CD4-positive, alpha-beta T cell (primary cell): ENCODE data around the gene IL9R. TPM values are rescaled to one million over a fixed set of nuclear protein-coding genes. Genes with fewer than 3 reads are reported as not detected.
A peak's percentile ranks its signal among the peaks of the same experiment; 100 is the strongest.

Source experiments
- ATAC-seq: fragments of 200-7000 bp; cut with Tn5 transposase; one replicate; pipeline ENCODE4 v1.10.0; 2022; ENCODE audit warnings: mild to moderate bottlenecking; ENCODE audit not compliant: poor library complexity
- CTCF ChIA-PET: fragments of 350-600 bp; sonication (Branson Sonifier 250); formaldehyde crosslinking; loops from one replicate; lab custom pipeline; 2021; ENCODE audit warnings: antibody characterized with exemption, inconsistent platforms; lab: Charles Lee
- POLR2A ChIA-PET: fragments of 350-600 bp; sonication (Branson Sonifier 250); formaldehyde crosslinking; loops from one replicate; lab custom pipeline; 2021; ENCODE audit warnings: antibody characterized with exemption, inconsistent platforms; lab: Charles Lee
- DNase-seq, 14 experiments: peaks; one replicate each; pipeline ENCODE4 v3.0.0-alpha.2; 2013 to 2020; ENCODE audit warnings: mixed read lengths in 2 of 14
- H3K27ac ChIP-seq, 2 donors: one replicate each; pipeline versions ENCODE4 v1.5.1 to v1.7.0; 2013; ENCODE audit warnings: low read length in 2 of 2, low read depth in 1 of 2, mild to moderate bottlenecking in 1 of 2
- H3K27me3 ChIP-seq, 2 experiments: 1 replicate in 1 of 2; 2 replicates in 1 of 2; pipeline versions ENCODE4 v1.6.1 to v1.7.0; 2013; ENCODE audit warnings: low read length in 2 of 2, control low read depth in 1 of 2, mild to moderate bottlenecking in 1 of 2, moderate library complexity in 1 of 2; ENCODE audit not compliant: insufficient read depth in 2 of 2, control insufficient read depth in 1 of 2
- H3K36me3 ChIP-seq: one replicate; pipeline ENCODE4 v1.6.1; 2013; ENCODE audit warnings: low read length, control low read depth; ENCODE audit not compliant: insufficient read depth
- H3K4me1 ChIP-seq: one replicate; pipeline ENCODE4 v1.6.1; 2013; ENCODE audit warnings: low read length, control low read depth; ENCODE audit not compliant: insufficient read depth
- H3K4me3 ChIP-seq: one replicate; pipeline ENCODE4 v1.5.1; 2013; ENCODE audit warnings: mild to moderate bottlenecking, low read length, moderate library complexity
- H3K9me3 ChIP-seq, 2 experiments: 1 replicate in 1 of 2; 2 replicates in 1 of 2; pipeline versions ENCODE4 v1.6.1 to v1.7.0; 2013; ENCODE audit warnings: low read length in 2 of 2, mild to moderate bottlenecking in 2 of 2, control low read depth in 1 of 2, moderate library complexity in 1 of 2; ENCODE audit not compliant: control insufficient read depth in 1 of 2, insufficient read depth in 1 of 2
- H3K27ac Mint-ChIP-seq: one replicate; pipeline ENCODE4 v1.8.0; 2020; ENCODE audit warnings: mixed read lengths
- H3K27me3 Mint-ChIP-seq: one replicate; pipeline ENCODE4 v1.8.0; 2021; ENCODE audit warnings: mixed read lengths
- H3K36me3 Mint-ChIP-seq: one replicate; pipeline ENCODE4 v1.8.0; 2021; ENCODE audit warnings: low read depth, mixed read lengths
- H3K4me1 Mint-ChIP-seq: one replicate; pipeline ENCODE4 v1.8.0; 2021; ENCODE audit warnings: low read depth, mixed read lengths
- H3K4me3 Mint-ChIP-seq: one replicate; pipeline ENCODE4 v1.8.0; 2020; ENCODE audit warnings: mild to moderate bottlenecking, mixed read lengths
- H3K9me3 Mint-ChIP-seq: one replicate; pipeline ENCODE4 v1.8.0; 2020; ENCODE audit warnings: mixed read lengths
- intact Hi-C, 2 experiments: fragments of 100-400 bp; cut with DNase I in 1 of 2; cut with micrococcal nuclease in 1 of 2; formaldehyde crosslinking; loops; one replicate each; pipeline versions ENCODE4 v1.15.1 to v1.9.0; 2023 to 2025; cut with DNase I, micrococcal nuclease
- total RNA-seq, 174 experiments: library from RNA in 2 of 174; stranded (reverse) in 2 of 174; gene quantifications; one replicate each; pipeline ENCODE4 v1.2.3 and lab custom pipeline; 2021 to 2026
- TF ChIP-seq, protein P1 (sequence below): fragments of 200-600 bp; IDR thresholded peaks from one replicate; pipeline ENCODE4 v1.8.0; 2022; ENCODE audit warnings: antibody characterized with exemption, mild to moderate bottlenecking

IL9R gene
- total RNA-seq, 2 experiments from 2014 or later: 0.69 to 1.1 TPM

DNA sequence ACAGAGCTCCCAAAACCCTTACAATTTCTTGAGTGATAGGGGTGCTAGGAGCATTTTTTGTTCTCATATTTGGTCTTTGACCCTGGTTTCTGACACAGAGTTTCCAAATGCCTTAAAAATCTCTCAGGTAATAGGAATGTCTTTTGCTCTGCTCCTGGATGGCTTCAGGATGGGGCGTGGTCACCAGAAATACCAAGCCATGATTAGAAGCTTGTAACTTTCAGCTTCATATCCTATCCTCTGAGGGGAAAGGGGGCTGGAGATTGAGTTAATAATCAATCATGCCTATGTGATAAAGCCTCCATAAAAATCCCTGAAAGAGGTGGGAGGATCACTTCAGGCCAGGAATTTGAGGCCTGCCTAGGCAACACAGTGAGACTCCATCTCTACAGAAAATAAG, 34.6 kb upstream of the IL9R start:
- peaks cover 18% of the 10 kb centered on the region for H3K27me3 Mint-ChIP-seq
- no peak overlapping the region for H3K4me3 ChIP-seq
- no peaks in the 10 kb centered on the region for H3K4me1 ChIP-seq
- H3K27ac ChIP-seq: no peak overlapping the region
- no peaks in the 10 kb centered on the region for H3K9me3 ChIP-seq
- no peaks in the 10 kb centered on the region for H3K27me3 ChIP-seq
- no peaks in the 10 kb centered on the region for H3K36me3 ChIP-seq
- ChIA-PET POLR2A (no interaction called here), CTCF (no interaction called here)
- DNase-seq: no peak
- no peak for ATAC-seq
- no peak overlapping the region for H3K27ac Mint-ChIP-seq
- intact Hi-C loops: no loop called here
- H3K4me1 Mint-ChIP-seq: no peaks in the 10 kb centered on the region
- no peak overlapping the region for H3K4me3 Mint-ChIP-seq
- peaks cover 9% of the 10 kb centered on the region for H3K9me3 Mint-ChIP-seq
- TF ChIP-seq, protein P1, sequence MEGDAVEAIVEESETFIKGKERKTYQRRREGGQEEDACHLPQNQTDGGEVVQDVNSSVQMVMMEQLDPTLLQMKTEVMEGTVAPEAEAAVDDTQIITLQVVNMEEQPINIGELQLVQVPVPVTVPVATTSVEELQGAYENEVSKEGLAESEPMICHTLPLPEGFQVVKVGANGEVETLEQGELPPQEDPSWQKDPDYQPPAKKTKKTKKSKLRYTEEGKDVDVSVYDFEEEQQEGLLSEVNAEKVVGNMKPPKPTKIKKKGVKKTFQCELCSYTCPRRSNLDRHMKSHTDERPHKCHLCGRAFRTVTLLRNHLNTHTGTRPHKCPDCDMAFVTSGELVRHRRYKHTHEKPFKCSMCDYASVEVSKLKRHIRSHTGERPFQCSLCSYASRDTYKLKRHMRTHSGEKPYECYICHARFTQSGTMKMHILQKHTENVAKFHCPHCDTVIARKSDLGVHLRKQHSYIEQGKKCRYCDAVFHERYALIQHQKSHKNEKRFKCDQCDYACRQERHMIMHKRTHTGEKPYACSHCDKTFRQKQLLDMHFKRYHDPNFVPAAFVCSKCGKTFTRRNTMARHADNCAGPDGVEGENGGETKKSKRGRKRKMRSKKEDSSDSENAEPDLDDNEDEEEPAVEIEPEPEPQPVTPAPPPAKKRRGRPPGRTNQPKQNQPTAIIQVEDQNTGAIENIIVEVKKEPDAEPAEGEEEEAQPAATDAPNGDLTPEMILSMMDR: no peak
- H3K36me3 Mint-ChIP-seq: no peaks in the 10 kb centered on the region

DNA sequence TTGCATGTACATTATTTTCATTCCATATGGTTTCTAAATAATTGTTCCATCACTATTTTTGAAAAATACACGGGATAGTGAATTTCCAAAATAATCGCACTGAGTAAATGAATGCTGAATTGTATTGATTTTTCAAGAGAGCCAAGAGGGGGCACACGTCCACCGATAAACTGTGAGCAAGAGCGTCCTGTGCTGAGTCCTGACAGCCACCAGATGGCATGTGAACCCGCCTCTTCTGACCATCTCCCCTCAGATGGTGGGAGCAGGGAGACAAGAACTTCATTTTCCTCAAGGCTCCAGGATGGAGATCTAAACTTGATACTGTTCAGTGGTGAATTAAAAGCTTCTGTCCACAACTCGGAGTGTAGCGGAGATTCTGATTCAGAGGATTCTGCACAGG, 30.6 kb upstream of the IL9R start:
- H3K4me1 Mint-ChIP-seq: no peaks in the 10 kb centered on the region
- Histone ChIP-seq H3K4me1 (no peaks in the 10 kb centered on the region), H3K4me3 (no peak overlapping the region), H3K27ac (no peak overlapping the region), H3K27me3 (no peaks in the 10 kb centered on the region), H3K36me3 (no peaks in the 10 kb centered on the region), H3K9me3 (no peaks in the 10 kb centered on the region)
- peak in 4 of 14 experiments; percentile 8 to 61 (median 46) for DNase-seq
- no peak for ATAC-seq
- POLR2A ChIA-PET: no interaction called here
- TF ChIP-seq, protein P1: peak; percentile 37
- peaks cover 38% of the 10 kb centered on the region for H3K27me3 Mint-ChIP-seq
- H3K27ac Mint-ChIP-seq: no peak overlapping the region
- intact Hi-C loops: no loop called here
- H3K36me3 Mint-ChIP-seq: no peaks in the 10 kb centered on the region
- H3K9me3 Mint-ChIP-seq: peaks cover 11% of the 10 kb centered on the region
- CTCF ChIA-PET: no interaction called here
- no peak overlapping the region for H3K4me3 Mint-ChIP-seq

DNA sequence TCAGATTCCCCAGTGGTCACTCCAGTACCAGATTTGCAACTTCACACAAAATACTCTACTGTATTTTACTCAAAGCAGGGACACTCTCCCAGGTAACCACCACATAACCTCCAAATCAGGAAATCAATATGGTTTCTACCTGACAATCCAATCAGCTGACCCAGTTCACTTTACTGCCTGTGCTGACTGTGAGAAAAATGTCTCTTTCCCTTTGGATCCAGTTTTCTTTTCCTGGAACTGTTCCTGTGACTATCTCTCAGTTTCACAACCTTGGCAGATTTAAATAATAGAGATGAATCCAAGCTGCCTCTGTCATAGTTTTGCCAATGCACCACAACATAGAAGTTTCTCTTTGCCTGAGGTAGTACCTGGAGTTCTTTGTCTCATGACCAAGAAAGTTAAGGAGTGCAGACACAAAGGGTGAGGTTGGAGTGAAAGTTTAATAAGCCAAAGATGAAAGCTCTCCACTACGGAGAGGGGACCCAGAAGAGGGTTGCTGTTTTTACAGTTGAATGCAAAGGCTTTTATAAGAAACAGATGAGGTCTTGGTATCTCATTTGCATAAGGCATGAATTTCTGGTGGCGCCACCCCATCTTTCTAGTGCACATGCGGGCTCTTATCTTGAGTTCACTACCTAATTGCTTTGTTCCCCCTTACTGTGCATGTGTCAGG, 29.7 kb upstream of the IL9R start:
- Mint-ChIP-seq H3K4me3 (no peak overlapping the region), H3K36me3 (no peaks in the 10 kb centered on the region), H3K4me1 (no peaks in the 10 kb centered on the region), H3K9me3 (peaks cover 11% of the 10 kb centered on the region), H3K27ac (no peak overlapping the region), H3K27me3 (peaks cover 38% of the 10 kb centered on the region)
- ChIA-PET POLR2A (no interaction called here), CTCF (no interaction called here)
- no peaks in the 10 kb centered on the region for H3K9me3 ChIP-seq
- ATAC-seq (no peak), DNase-seq (no peak)
- no peaks in the 10 kb centered on the region for H3K36me3 ChIP-seq
- no peaks in the 10 kb centered on the region for H3K4me1 ChIP-seq
- intact Hi-C loops: no loop called here
- H3K27ac ChIP-seq: no peak overlapping the region
- H3K4me3 ChIP-seq: no peak overlapping the region
- TF ChIP-seq, protein P1: no peak
- no peaks in the 10 kb centered on the region for H3K27me3 ChIP-seq
